GM12874 (cell line): Measurements from ENCODE around the gene SMPD3.

ENCODE experiments used
- TF ChIP-seq, protein P1 (sequence below): IDR thresholded peaks from 2 replicates; pipeline ENCODE4 v1.5.1; 2011; ENCODE audit warnings: low read depth, mild to moderate bottlenecking, control low read depth, low read length, moderate library complexity; ENCODE audit not compliant: insufficient read depth

The SMPD3 gene

DNA sequence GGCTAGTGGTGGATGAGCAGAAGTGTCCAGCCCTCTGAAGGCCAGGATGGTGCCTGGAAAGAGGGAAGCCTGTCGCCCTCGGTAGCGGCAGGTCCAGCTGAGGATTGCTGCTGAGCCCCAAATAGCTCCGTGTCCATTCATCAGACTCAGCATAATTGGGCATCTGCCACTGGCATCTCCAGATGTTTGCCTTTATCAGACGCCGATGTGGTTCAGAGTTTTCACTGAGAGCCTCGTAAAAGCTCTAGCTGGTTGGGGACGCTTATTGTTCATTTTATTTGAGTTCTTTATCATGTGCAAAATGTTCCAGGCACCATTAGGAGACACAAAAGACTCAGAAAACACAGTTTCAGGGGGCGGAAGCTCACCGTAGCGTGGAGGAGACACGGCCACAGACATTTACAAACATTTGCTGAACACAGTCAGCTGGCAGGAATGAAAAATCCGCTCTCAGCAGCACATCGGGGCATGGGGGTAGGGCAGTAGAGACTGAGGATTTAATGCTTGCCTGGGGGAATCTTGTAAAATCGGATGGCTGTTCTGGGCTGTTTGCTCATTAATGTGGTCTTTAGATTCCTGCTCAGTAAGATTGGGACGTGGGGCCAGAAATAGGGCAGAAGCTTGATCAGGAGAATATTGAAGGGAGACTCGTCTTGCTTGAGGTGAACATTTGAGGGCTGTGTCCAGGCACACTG is 41.7 kb downstream of the SMPD3 start:
- TF ChIP-seq, protein P1, sequence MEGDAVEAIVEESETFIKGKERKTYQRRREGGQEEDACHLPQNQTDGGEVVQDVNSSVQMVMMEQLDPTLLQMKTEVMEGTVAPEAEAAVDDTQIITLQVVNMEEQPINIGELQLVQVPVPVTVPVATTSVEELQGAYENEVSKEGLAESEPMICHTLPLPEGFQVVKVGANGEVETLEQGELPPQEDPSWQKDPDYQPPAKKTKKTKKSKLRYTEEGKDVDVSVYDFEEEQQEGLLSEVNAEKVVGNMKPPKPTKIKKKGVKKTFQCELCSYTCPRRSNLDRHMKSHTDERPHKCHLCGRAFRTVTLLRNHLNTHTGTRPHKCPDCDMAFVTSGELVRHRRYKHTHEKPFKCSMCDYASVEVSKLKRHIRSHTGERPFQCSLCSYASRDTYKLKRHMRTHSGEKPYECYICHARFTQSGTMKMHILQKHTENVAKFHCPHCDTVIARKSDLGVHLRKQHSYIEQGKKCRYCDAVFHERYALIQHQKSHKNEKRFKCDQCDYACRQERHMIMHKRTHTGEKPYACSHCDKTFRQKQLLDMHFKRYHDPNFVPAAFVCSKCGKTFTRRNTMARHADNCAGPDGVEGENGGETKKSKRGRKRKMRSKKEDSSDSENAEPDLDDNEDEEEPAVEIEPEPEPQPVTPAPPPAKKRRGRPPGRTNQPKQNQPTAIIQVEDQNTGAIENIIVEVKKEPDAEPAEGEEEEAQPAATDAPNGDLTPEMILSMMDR: no peak

DNA sequence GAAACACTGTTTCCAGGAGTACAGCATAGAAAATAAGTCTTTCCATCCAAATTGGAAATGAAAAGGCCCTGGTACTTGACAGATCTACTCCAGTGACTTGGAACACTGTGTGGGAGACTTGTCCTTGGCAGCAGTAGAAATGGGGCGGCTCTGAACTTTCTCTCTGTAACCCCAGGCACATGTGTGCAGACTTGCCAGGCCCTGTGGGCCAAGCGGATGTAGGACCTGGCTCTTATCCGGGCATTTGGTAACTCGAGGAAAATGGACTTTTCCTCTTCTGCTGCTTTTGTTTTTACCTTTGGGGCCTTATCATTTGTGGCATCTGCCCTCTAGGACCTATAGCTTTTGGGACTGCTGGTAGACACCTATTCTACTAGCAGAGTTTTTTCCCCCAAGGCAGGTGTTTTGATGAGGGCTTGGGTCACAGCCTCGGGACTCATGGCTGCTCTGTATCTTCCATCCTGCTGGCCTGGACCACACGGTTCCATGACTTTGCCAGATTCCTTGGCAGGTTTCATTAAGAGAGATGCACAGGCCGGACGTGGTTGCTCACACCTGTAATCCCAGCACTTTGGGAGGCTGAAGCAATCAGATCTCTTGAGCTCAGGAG is 43.5 kb downstream of the SMPD3 start:
- TF ChIP-seq, protein P1: no peak

DNA sequence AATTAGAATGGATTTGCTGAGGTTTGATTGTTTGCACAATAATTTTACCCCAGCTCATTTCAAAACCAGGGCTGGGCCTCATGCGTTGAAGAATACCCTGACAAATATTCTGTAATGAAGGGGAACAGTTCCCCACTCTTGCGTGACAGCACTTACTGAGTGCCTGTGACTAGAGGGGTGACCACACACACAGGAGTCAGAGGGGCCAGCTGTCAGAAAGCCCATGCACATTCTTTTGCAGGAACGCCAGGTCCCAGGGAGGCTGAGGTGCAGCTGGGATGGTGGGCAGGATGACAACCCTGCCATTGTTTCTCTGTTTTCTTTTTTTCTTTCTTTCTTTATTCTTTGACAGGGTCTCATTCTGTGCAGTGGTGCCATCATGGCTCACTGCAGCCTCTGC is 44.6 kb downstream of the SMPD3 start:
- TF ChIP-seq, protein P1: no peak

DNA sequence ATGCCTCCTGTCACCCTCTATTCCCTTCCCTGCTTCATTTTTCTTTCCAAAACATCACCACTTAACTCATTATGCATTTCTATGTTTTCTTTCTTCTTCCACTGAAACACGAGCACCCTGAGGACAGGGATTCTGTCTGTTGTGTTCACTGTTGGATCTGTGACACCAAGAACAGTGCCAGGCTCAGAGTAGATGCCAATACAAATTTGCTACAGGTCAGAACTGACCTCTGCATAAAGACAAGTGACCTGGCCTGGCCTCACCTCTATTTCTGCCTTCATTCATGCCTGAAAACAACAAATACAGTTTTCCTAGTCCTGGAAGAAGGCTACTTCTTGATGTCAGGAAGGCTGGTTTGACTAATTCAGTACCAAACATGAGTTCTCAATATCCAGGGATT is 45.1 kb downstream of the SMPD3 start:
- TF ChIP-seq, protein P1: no peak

DNA sequence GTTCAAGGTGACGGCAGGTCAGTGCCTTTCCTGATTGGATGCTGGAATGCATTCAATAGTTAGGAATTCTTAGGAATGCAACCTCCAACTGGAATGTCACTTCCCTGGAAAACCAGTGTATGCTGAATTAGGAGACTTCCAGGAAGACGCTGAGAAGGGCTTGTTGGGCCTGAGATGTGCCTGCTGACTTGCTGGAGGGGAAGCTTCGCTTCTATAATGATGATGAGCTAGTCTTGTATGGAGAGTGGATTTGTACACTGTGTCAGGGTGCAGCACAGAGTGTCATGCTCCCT is 45.6 kb downstream of the SMPD3 start:
- TF ChIP-seq, protein P1: no peak

DNA sequence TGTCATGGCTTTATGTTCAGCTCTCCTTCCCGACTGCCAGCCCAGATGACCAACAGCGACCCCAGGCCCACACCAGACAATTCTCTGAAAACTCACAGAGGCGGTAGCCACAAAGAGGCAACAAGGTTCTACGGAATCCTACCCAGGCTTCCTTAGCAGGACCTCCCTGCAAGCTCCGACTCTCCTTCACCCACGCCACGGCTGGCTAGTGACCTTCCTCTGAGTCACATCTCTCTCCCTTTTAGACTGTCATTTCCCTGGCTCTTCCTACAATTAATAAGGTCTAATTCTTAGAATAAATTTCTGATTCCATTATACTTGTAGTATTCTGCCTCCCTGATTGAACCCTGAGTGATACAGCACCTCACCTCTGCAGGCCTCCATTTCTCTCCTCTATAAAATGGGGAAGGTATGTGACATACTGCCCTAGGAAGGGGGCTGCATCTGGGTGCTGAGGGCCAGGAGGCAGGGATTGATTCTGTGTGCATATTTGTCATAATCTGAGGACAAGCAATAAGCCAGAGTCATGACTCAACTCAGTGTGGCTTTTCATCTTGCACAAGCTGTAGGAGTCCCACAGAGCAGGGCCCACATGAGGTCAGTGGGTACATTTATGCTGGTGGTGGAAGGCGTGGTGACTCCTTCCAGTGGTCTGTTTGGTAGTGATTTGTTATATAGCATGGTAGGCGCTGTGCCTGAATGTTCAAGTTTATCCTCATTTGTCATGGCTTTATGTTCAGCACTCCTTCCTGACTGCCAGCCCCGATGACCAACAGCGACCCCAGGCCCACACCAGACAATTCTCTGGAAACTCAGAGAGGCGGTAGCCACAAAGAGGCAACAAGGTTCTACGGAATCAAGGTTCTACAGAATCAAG is 46.2 kb downstream of the SMPD3 start:
- TF ChIP-seq, protein P1: no peak

DNA sequence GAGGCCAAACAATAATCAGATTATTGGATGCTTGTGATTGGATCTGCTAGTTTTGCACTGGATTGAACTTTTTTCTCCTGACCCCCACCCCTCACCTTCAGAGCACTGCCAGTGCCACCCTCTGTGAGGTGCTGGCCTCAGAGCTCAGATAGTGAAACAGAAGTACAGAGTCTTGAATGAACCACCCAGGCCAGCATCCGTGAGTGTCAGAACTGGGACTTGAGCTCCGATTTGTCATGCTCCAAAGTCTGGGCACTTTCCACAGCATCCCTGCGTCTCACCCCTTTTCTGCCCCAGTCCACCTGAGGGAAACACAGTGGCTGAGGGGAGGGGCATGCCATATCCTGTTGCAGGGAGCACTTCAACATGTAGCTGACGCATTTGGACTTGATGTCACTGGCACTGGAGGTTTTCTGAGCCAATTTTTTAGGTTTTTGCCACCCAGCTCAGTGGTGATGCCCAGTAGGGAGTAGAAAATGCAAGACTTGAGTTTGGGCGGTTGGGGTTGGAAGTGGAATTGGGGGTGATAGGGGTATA is 47.3 kb downstream of the SMPD3 start:
- TF ChIP-seq, protein P1: no peak
